ENCODE measurements around the gene KIZ.

DNA sequence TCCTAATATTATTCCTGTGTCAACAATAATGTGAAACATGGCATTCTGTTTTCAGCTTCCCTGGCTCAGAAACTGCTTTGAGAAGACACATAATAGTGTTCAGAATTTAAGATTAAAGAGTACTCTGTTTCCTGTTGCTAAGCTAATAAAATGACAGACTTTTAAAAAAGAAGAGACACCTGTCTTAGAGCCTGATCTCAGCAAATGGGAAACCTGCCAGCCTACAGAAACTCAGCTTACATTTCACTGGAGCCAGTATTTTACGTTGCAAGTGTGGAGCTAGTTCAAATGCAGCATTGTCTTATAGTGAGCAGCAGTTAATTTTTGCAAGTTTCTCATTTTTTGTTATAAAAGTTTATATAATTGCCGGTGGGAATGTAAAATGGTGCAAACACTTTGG, 28.8 kb downstream of the KIZ start:
- TF ChIP-seq, protein P1, sequence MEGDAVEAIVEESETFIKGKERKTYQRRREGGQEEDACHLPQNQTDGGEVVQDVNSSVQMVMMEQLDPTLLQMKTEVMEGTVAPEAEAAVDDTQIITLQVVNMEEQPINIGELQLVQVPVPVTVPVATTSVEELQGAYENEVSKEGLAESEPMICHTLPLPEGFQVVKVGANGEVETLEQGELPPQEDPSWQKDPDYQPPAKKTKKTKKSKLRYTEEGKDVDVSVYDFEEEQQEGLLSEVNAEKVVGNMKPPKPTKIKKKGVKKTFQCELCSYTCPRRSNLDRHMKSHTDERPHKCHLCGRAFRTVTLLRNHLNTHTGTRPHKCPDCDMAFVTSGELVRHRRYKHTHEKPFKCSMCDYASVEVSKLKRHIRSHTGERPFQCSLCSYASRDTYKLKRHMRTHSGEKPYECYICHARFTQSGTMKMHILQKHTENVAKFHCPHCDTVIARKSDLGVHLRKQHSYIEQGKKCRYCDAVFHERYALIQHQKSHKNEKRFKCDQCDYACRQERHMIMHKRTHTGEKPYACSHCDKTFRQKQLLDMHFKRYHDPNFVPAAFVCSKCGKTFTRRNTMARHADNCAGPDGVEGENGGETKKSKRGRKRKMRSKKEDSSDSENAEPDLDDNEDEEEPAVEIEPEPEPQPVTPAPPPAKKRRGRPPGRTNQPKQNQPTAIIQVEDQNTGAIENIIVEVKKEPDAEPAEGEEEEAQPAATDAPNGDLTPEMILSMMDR (conservative IDR thresholded peaks at IDR 0.05 in 1 of 2, IDR thresholded peaks at IDR 0.05 in 1 of 2; ENCODE audit: extremely low read depth in 1 of 2, insufficient read depth in 1 of 2, low read depth in 1 of 2, low read length in 2 of 2), result no peak
- TF ChIP-seq EZH2 (IDR thresholded peaks at IDR 0.05; ENCODE audit: borderline replicate concordance, low read length), result no peak

Data from mammary epithelial cell (primary cell).